ENCODE results near the gene KCNQ1.

KCNQ1 gene

GRCh38 chr11:2839395-2839943 lies 394.7 kb downstream of the KCNQ1 start:
- no peak for DNase-seq (ENCODE audit: extremely low read depth, insufficient read length)
- no peaks in the 10 kb centered on the region for H3K36me3 ChIP-seq (ENCODE audit: control insufficient read depth, insufficient read depth, low read length)
- no peak overlapping the region for H3K4me3 ChIP-seq (replicated peaks; ENCODE audit: low read depth, low read length)
- no peak for TF ChIP-seq CTCF (IDR thresholded peaks at IDR 0.05; ENCODE audit: insufficient read depth, low read length, poor library complexity, severe bottlenecking)
- H3K27me3 ChIP-seq (replicated peaks; ENCODE audit: control insufficient read depth, insufficient read depth, low read length), result no peaks in the 10 kb centered on the region; the same call in 1 of the 2 replicates

DNA sequence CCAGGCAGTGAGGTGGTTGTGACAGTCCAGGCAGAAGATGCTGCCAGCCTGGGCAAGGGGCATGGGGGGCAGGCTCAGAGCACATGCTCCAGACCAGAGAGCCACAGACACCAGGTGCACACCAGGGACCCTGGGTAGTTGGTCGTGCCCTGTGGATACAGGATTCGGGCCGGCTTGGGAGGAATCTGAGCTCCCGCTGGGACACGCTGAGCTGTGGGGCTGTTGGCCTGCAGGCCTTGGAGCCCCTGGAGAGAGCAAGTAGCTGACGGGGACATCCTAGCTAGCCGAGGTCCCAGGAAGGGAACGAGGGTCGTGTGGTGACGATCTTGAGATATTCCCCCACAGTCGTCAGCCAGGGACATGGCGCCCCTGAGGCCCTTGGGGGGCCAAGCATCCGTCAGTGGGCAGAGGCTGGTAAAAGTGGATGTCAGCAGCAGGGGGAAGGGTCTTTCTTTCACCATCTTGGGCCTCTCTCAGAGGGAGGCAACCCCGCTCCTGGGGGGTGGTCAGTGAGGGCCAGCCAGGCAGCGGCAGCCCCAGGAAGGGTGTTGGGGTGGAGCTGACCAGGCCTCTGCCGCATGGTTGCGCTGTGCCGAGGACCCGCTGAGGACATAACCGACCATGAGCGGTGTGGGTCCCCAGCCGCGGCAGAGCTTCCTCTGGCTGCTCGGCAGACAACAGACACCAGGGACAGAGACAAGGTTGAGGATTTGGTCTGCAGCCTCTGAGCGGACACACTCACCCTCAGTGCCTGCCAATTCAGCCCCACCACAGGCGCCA lies 396.8 kb downstream of the KCNQ1 start:
- no peak for TF ChIP-seq CTCF (IDR thresholded peaks at IDR 0.05; ENCODE audit: insufficient read depth, low read length, poor library complexity, severe bottlenecking)
- H3K36me3 ChIP-seq (ENCODE audit: control insufficient read depth, insufficient read depth, low read length), result no peaks in the 10 kb centered on the region
- no peak overlapping the region for H3K4me3 ChIP-seq (replicated peaks; ENCODE audit: low read depth, low read length)
- no peak for DNase-seq (ENCODE audit: extremely low read depth, insufficient read length)
- H3K27me3 ChIP-seq (replicated peaks; ENCODE audit: control insufficient read depth, insufficient read depth, low read length), result no peaks in the 10 kb centered on the region; the same call in 1 of the 2 replicates

- TF ChIP-seq CTCF (IDR thresholded peaks at IDR 0.05; ENCODE audit: insufficient read depth, low read length, poor library complexity, severe bottlenecking), result no peak
- Histone ChIP-seq H3K36me3 (ENCODE audit: control insufficient read depth, insufficient read depth, low read length) (no peaks in the 10 kb centered on the region), H3K27me3 (replicated peaks; ENCODE audit: control insufficient read depth, insufficient read depth, low read length) (no peaks in the 10 kb centered on the region; the same call in 1 of the 2 replicates), H3K4me3 (replicated peaks; ENCODE audit: low read depth, low read length) (no peak overlapping the region)
- DNase-seq (ENCODE audit: extremely low read depth, insufficient read length), result no peak
Observed at GRCh38 chr11:2842876-2843275, 398.1 kb downstream of the KCNQ1 start.

DNA sequence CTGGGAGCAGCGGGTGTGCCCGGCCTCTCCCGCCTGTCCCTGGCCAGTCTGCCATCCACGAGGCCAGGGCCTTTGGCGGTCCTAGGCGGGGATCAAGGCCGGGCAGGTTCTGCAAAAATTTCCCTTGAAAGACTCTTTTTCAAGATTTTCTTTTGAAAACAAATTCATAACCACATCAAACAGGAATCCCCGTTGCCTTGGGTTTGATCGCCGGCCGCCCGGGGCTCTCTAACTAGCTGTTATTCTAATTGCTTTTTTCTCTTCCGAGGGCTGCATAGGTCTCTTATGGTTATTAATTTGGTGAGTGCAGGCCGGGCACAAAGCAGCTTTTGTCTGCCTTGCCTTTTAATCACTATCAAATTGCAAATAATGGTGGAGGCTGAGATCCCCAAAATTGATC lies 398.7 kb downstream of the KCNQ1 start:
- no peak for TF ChIP-seq CTCF (IDR thresholded peaks at IDR 0.05; ENCODE audit: insufficient read depth, low read length, poor library complexity, severe bottlenecking)
- Histone ChIP-seq H3K27me3 (replicated peaks; ENCODE audit: control insufficient read depth, insufficient read depth, low read length) (no peaks in the 10 kb centered on the region; the same call in 1 of the 2 replicates), H3K4me3 (replicated peaks; ENCODE audit: low read depth, low read length) (no peak overlapping the region), H3K36me3 (ENCODE audit: control insufficient read depth, insufficient read depth, low read length) (no peaks in the 10 kb centered on the region)
- DNase-seq (ENCODE audit: extremely low read depth, insufficient read length), result no peak

DNA sequence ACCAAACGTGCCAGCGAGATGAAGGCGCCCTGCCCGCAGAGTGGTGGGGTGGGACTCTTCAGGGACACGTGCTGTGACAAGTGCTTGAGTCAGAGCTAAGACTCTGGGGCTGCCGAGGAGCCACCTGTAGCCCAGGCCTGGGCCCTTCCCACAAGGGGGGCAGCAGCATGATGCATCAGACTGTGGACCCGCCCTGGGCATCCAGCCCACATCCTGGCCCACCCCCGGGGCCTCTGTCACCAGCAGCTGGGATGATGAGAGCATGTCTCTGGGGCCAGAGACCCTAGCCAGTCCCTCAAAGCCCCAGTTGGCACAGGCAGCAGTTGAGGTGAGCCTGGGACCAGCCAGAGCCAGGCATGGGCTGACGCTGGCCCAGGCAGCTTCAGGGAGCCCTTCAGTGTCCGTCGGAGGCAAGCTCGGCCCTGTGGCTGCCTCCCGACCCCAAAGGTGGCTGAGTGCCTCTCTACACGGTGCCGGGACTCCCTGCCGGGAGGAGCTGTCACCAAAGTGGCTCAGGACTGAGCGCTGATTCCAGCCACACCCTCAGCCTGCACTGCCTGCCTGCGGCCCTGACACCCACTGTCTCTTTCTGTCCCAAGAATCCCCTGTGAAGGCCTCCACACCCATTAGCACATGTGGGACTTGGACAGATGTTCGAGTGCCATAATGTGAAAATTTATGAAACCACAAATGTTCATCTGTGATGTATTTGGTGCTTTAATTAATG lies 399.5 kb downstream of the KCNQ1 start:
- no peak for DNase-seq (ENCODE audit: extremely low read depth, insufficient read length)
- no peaks in the 10 kb centered on the region; the same call in 1 of the 2 replicates for H3K27me3 ChIP-seq (replicated peaks; ENCODE audit: control insufficient read depth, insufficient read depth, low read length)
- no peaks in the 10 kb centered on the region for H3K36me3 ChIP-seq (ENCODE audit: control insufficient read depth, insufficient read depth, low read length)
- TF ChIP-seq CTCF (IDR thresholded peaks at IDR 0.05; ENCODE audit: insufficient read depth, low read length, poor library complexity, severe bottlenecking), result no peak
- H3K4me3 ChIP-seq (replicated peaks; ENCODE audit: low read depth, low read length), result no peak overlapping the region

All from GM06990 (cell line).